ENCODE data around the gene PNPLA3. TPM values are rescaled to one million over a fixed set of nuclear protein-coding genes. Genes with fewer than 3 reads are reported as not detected.

The PNPLA3 gene
- total RNA-seq (2014; rRNA removed) = 21.7 and 23.0 TPM in 2 replicates
- 17.4 TPM for polyA plus RNA-seq (2012)

- DNase-seq (ENCODE audit: low read depth) = peak; percentile 86
Observed at GRCh38 chr22:43923631-43924464, at the start of gene PNPLA3. PNPLA3 (plus strand) TSS chr22:43923805; CDS start chr22:43923912, 107 bp downstream.

- DNase-seq (ENCODE audit: low read depth) = no peak
Observed at GRCh38 chr22:43876866-43877509, 46.6 kb upstream of the PNPLA3 start.

GRCh38 chr22:43878079-43878795 lies 45.4 kb upstream of the PNPLA3 start:
- no peak for DNase-seq (ENCODE audit: low read depth)

- no peak for DNase-seq (ENCODE audit: low read depth)
Observed at GRCh38 chr22:43878831-43879550, 44.6 kb upstream of the PNPLA3 start.

GRCh38 chr22:43879901-43880540 lies 43.6 kb upstream of the PNPLA3 start:
- no peak for DNase-seq (ENCODE audit: low read depth)

- no peak for DNase-seq (ENCODE audit: low read depth)
Observed at GRCh38 chr22:43880541-43880991, 43.0 kb upstream of the PNPLA3 start.

- no peak for DNase-seq (ENCODE audit: low read depth)
Observed at GRCh38 chr22:43881091-43882061, 42.2 kb upstream of the PNPLA3 start.

- no peak for DNase-seq (ENCODE audit: low read depth)
Observed at GRCh38 chr22:43882122-43882767, 41.4 kb upstream of the PNPLA3 start.

- peak; percentile 88 for DNase-seq (ENCODE audit: low read depth)
Observed at GRCh38 chr22:43883012-43883661, 40.5 kb upstream of the PNPLA3 start.

- no peak for DNase-seq (ENCODE audit: low read depth)
Observed at GRCh38 chr22:43883719-43884415, 39.7 kb upstream of the PNPLA3 start.

GRCh38 chr22:43884600-43885318 lies 38.8 kb upstream of the PNPLA3 start:
- DNase-seq (ENCODE audit: low read depth) = peak; percentile 40

GRCh38 chr22:43885319-43885671 lies 38.3 kb upstream of the PNPLA3 start:
- DNase-seq (ENCODE audit: low read depth) = no peak

GRCh38 chr22:43885786-43886185 lies 37.8 kb upstream of the PNPLA3 start:
- DNase-seq (ENCODE audit: low read depth) = no peak

GRCh38 chr22:43886231-43886630 lies 37.4 kb upstream of the PNPLA3 start:
- no peak for DNase-seq (ENCODE audit: low read depth)

- no peak for DNase-seq (ENCODE audit: low read depth)
Observed at GRCh38 chr22:43887391-43887790, 36.2 kb upstream of the PNPLA3 start.

GRCh38 chr22:43888740-43889139 lies 34.9 kb upstream of the PNPLA3 start:
- no peak for DNase-seq (ENCODE audit: low read depth)

GRCh38 chr22:43889201-43889859 lies 34.3 kb upstream of the PNPLA3 start:
- DNase-seq (ENCODE audit: low read depth) = no peak

Data from LHCN-M2 (cell line).